Endothelial cell of umbilical vein (primary cell): ENCODE results near the gene C12orf76. TPM values are rescaled to one million over a fixed set of nuclear protein-coding genes. Genes with fewer than 3 reads are reported as not detected.
A peak's percentile ranks its signal among the peaks of the same experiment; 100 is the strongest.

Experiments used
- BruUV-seq: library from RNA; stranded (reverse); fragments of 400-500 nt; replicated peaks from 2 replicates; lab custom pipeline; 2021; lab: Mats Ljungman, UMichigan
- CTCF ChIA-PET: fragments of 300-600, 350-600 bp; sonication (Branson Sonifier 250); formaldehyde crosslinking; loops from one replicate; lab custom pipeline; 2021; ENCODE audit warnings: antibody characterized with exemption, inconsistent platforms; lab: Charles Lee
- POLR2A ChIA-PET: fragments of 300-600, 350-600 bp; sonication (Branson Sonifier 250); formaldehyde crosslinking; loops from one replicate; lab custom pipeline; 2021; ENCODE audit warnings: antibody characterized with exemption, inconsistent platforms; lab: Charles Lee
- DNase-seq: peaks from one replicate; pipeline ENCODE4 v3.0.0-alpha.2; 2011; ENCODE audit warnings: low read depth, low spot score
- FAIRE-seq: peaks from 2 replicates; lab custom pipeline; 2011; peaks lifted over from hg19 to GRCh38; lab: Jason Lieb, UNC
- H2AFZ ChIP-seq: 2 replicates; pipeline ENCODE4 v1.6.0; 2012; ENCODE audit warnings: low read depth, low read length, control low read depth, inconsistent platforms
- H3K27ac ChIP-seq: 2 replicates; pipeline ENCODE4 v1.5.1; 2011; ENCODE audit warnings: low read depth, mild to moderate bottlenecking, control low read depth, low read length, moderate library complexity; ENCODE audit not compliant: insufficient read depth
- H3K27me3 ChIP-seq, 2 experiments: 2 replicates each; pipeline versions ENCODE4 v1.6.0 to v1.6.1; 2011; ENCODE audit warnings: low read length in 2 of 2, mixed read lengths in 1 of 2; ENCODE audit not compliant: control insufficient read depth in 2 of 2, insufficient read depth in 2 of 2
- H3K36me3 ChIP-seq, 2 experiments: 2 replicates in 1 of 2; 3 replicates in 1 of 2; pipeline ENCODE4 v1.5.1; 2011; ENCODE audit warnings: low read length in 2 of 2, mild to moderate bottlenecking in 1 of 2, moderate library complexity in 1 of 2; ENCODE audit not compliant: control insufficient read depth in 2 of 2, insufficient read depth in 2 of 2; ENCODE audit errors: extremely low read depth in 1 of 2
- H3K4me1 ChIP-seq: 3 replicates; pipeline ENCODE4 v1.5.1; 2011; ENCODE audit warnings: mild to moderate bottlenecking, low read length; ENCODE audit not compliant: control insufficient read depth, insufficient read depth; ENCODE audit errors: extremely low read depth
- H3K4me2 ChIP-seq: 2 replicates; pipeline ENCODE4 v1.6.1; 2011; ENCODE audit warnings: low read length, control low read depth, mixed read lengths; ENCODE audit not compliant: insufficient read depth
- H3K4me3 ChIP-seq, 3 experiments: fragments of 200-600 bp in 1 of 3; sonication (generic), shearing (Covaris generic) in 1 of 3; replicated peaks in 1 of 3; 2 replicates each; pipeline ENCODE4 v1.5.1; 2011 to 2016; ENCODE audit warnings: control low read depth in 3 of 3, low read length in 3 of 3, mild to moderate bottlenecking in 2 of 3, inconsistent platforms in 1 of 3, low read depth in 1 of 3, moderate library complexity in 1 of 3; ENCODE audit not compliant: insufficient read depth in 1 of 3
- H3K79me2 ChIP-seq: 2 replicates; pipeline ENCODE4 v1.6.0; 2012; ENCODE audit warnings: low read length, inconsistent platforms; ENCODE audit not compliant: control insufficient read depth, insufficient read depth
- H3K9ac ChIP-seq: replicated peaks from 2 replicates; pipeline ENCODE3; 2011; ENCODE audit warnings: low read length, control low read depth; ENCODE audit not compliant: insufficient read depth; ENCODE audit errors: extremely low read depth
- H3K9me1 ChIP-seq: replicated peaks from 3 replicates; pipeline ENCODE4 v1.6.0; 2011; ENCODE audit warnings: mild to moderate bottlenecking, low read length; ENCODE audit not compliant: control insufficient read depth, insufficient read depth; ENCODE audit errors: extremely low read depth
- H3K9me3 ChIP-seq: replicated peaks from 2 replicates; pipeline ENCODE4 v1.5.1; 2012; ENCODE audit warnings: low read length, inconsistent platforms; ENCODE audit not compliant: control insufficient read depth, insufficient read depth
- H4K20me1 ChIP-seq: replicated peaks from 2 replicates; pipeline ENCODE3; 2011; ENCODE audit warnings: mild to moderate bottlenecking, low read length; ENCODE audit not compliant: control insufficient read depth, insufficient read depth; ENCODE audit errors: extremely low read depth
- EZH2 ChIP-seq: IDR thresholded peaks from 2 replicates; pipeline ENCODE4 v1.6.1; 2012; ENCODE audit warnings: borderline replicate concordance, low read depth, mild to moderate bottlenecking, moderate library complexity, low read length, inconsistent platforms; ENCODE audit not compliant: severe bottlenecking
- FOS ChIP-seq: IDR thresholded peaks from 2 replicates; pipeline ENCODE4 v1.6.1; 2011; ENCODE audit warnings: mild to moderate bottlenecking, low read length, moderate library complexity, borderline replicate concordance; ENCODE audit not compliant: insufficient read depth
- GATA2 ChIP-seq: IDR thresholded peaks from 2 replicates; pipeline ENCODE4 v1.7.0; 2011; ENCODE audit warnings: low read depth, mild to moderate bottlenecking, moderate library complexity, mixed read lengths, low read length; ENCODE audit not compliant: insufficient read length, insufficient read depth
- JUN ChIP-seq: IDR thresholded peaks from 2 replicates; pipeline ENCODE4 v1.6.1; 2011; ENCODE audit warnings: borderline replicate concordance, low read depth; ENCODE audit not compliant: insufficient read length, insufficient read depth
- MAX ChIP-seq: IDR thresholded peaks from 2 replicates; pipeline ENCODE4 v1.6.1; 2011; ENCODE audit not compliant: insufficient read depth, insufficient read length
- MYC ChIP-seq: IDR thresholded peaks from one replicate; pipeline ENCODE4 v1.6.1; 2011; ENCODE audit warnings: mild to moderate bottlenecking, low read depth, low read length
- POLR2A ChIP-seq: IDR thresholded peaks from 2 replicates; pipeline ENCODE4 v1.6.1; 2012; ENCODE audit warnings: low read depth, mild to moderate bottlenecking, control low read depth, low read length
- POLR2AphosphoS5 ChIP-seq: IDR thresholded peaks from 2 replicates; pipeline ENCODE4 v1.6.1; 2012; ENCODE audit warnings: low read depth, mild to moderate bottlenecking, control low read depth, low read length, moderate library complexity; ENCODE audit not compliant: insufficient read depth
- dilution Hi-C: fragments of 300-500 bp; cut with MboI; formaldehyde crosslinking; loops from one replicate; pipeline ENCODE4 v1.15.0; 2019; ENCODE audit warnings: low sequenced_read_pairs; ENCODE audit not compliant: extremely low pct_ligation_motif_present
- intact Hi-C: fragments of 100-400 bp; cut with micrococcal nuclease; formaldehyde crosslinking; loops from one replicate; pipeline ENCODE4 v1.10.0; 2022
- polyA plus RNA-seq, 4 experiments: library from polyadenylated mRNA; depleted of rRNA in 3 of 4; stranded (reverse) in 3 of 4; unstranded in 1 of 4; fragments of >200 nt; gene quantifications; 2 replicates each; pipeline versions ENCODE4 v1.2.1 to v1.2.3, GENCODE V29; 2011 to 2012; ENCODE audit warnings: missing spikeins in 1 of 4
- total RNA-seq: library from RNA; stranded (reverse); gene quantifications from 2 replicates; pipeline ENCODE4 v1.2.3, GENCODE V29; 2021
- TF ChIP-seq, protein P1 (sequence below), 2 donors: IDR thresholded peaks; 1 replicate in 1 of 2; 2 replicates in 1 of 2; pipeline ENCODE4 v1.5.1; 2011; ENCODE audit warnings: low read length in 2 of 2, mild to moderate bottlenecking in 2 of 2, moderate library complexity in 2 of 2, control low read depth in 1 of 2, inconsistent platforms in 1 of 2, low read depth in 1 of 2; ENCODE audit not compliant: insufficient read depth in 1 of 2; ENCODE audit errors: extremely low read depth in 1 of 2

C12orf76 gene
- total and polyA plus RNA-seq, 2 donors (not counting 3 experiments of a cell fraction or from before 2014, with no cell fraction given): 13.4 to 17.1 TPM

- Histone ChIP-seq H3K9me3 (no peaks in the 10 kb centered on the region), H3K9me1 (no peaks in the 10 kb centered on the region), H4K20me1 (no peaks in the 10 kb centered on the region), H3K36me3 (peaks cover 0 to 6% of the 10 kb centered on the region in 2 experiments), H3K79me2 (peaks cover 44% of the 10 kb centered on the region), H3K9ac (peak overlapping the region; percentile 67), H2AFZ (no peak overlapping the region), H3K27me3 (no peaks in the 10 kb centered on the region), H3K4me2 (peak overlapping the region; percentile 96), H3K27ac (peak overlapping the region; percentile 67), H3K4me3 (peak overlapping the region; percentile 88 to 100 (median 89)), H3K4me1 (peaks cover 32% of the 10 kb centered on the region)
- no peak for TF ChIP-seq POLR2AphosphoS5
- peak; percentile 87 for TF ChIP-seq JUN
- peak; percentile 40 for TF ChIP-seq GATA2
- TF ChIP-seq FOS: peak; percentile 55
- TF ChIP-seq, protein P1, sequence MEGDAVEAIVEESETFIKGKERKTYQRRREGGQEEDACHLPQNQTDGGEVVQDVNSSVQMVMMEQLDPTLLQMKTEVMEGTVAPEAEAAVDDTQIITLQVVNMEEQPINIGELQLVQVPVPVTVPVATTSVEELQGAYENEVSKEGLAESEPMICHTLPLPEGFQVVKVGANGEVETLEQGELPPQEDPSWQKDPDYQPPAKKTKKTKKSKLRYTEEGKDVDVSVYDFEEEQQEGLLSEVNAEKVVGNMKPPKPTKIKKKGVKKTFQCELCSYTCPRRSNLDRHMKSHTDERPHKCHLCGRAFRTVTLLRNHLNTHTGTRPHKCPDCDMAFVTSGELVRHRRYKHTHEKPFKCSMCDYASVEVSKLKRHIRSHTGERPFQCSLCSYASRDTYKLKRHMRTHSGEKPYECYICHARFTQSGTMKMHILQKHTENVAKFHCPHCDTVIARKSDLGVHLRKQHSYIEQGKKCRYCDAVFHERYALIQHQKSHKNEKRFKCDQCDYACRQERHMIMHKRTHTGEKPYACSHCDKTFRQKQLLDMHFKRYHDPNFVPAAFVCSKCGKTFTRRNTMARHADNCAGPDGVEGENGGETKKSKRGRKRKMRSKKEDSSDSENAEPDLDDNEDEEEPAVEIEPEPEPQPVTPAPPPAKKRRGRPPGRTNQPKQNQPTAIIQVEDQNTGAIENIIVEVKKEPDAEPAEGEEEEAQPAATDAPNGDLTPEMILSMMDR (IDR thresholded peaks at IDR 0.05; ENCODE audit: extremely low read depth in 1 of 2, insufficient read depth in 1 of 2, low read depth in 1 of 2, low read length in 2 of 2): no peak
- no peak for TF ChIP-seq MYC
- no peak for TF ChIP-seq POLR2A
- no peak for TF ChIP-seq MAX
- TF ChIP-seq EZH2: no peak
- dilution Hi-C loops (no loop called here), intact Hi-C loops (loop anchor here (2.0 to 5.0 kb wide), 2 partner anchors 47 to 48 kb away; no protein-coding TSS in a partner anchor)
- peak; percentile 40 for FAIRE-seq
- BruUV-seq: TSS peak; percentile 19
- peak; percentile 58 for DNase-seq
- ChIA-PET POLR2A (no interaction called here), CTCF (interaction anchor here (0.6 to 2.0 kb wide), 4 partner anchors 30 to 141 kb away, joined by 3 to 6 read pairs (median 4); no protein-coding TSS in a partner anchor)
Observed at GRCh38 chr12:109994401-109995175, 53.7 kb downstream of the C12orf76 start.
